Measurements from ENCODE around the gene CDH4. TPM values are rescaled to one million over a fixed set of nuclear protein-coding genes. Genes with fewer than 3 reads are reported as not detected.

CDH4 gene
- total and polyA plus RNA-seq, 9 of the 15 experiments (the other 6 are each of a cell fraction or from before 2014, with no cell fraction given) = 0.04 TPM; not detected in 8

GRCh38 chr20:61801428-61801827 is 549.4 kb downstream of the CDH4 start:
- Histone ChIP-seq H3K4me2 (ENCODE audit: insufficient read depth, low read length) (no peak overlapping the region), H3K4me1 (replicated peaks in 1 of 2; ENCODE audit: control insufficient read depth in 2 of 2, insufficient read depth in 2 of 2, low read length in 2 of 2) (peaks cover 0 to 8% of the 10 kb centered on the region in 2 experiments; a peak in 1 of 5 replicates), H3K79me2 (ENCODE audit: control insufficient read depth, insufficient read depth, low read length) (no peaks in the 10 kb centered on the region), H4K20me1 (replicated peaks; ENCODE audit: control insufficient read depth, insufficient read depth, low read length) (peaks cover 20% of the 10 kb centered on the region; the same call in 1 of the 2 replicates), H3K27ac (ENCODE audit: extremely low read depth, low read depth, low read length) (no peak overlapping the region), H3K4me3 (no peak overlapping the region), H3K9ac (ENCODE audit: insufficient read depth in 1 of 2, low read depth in 2 of 2, low read length in 2 of 2) (no peak overlapping the region), H3K27me3 (ENCODE audit: control insufficient read depth in 2 of 2, insufficient read depth in 2 of 2, low read length in 2 of 2) (peaks cover 45 to 90% of the 10 kb centered on the region in 2 experiments), H3K36me3 (ENCODE audit: control insufficient read depth, insufficient read depth, low read length) (no peaks in the 10 kb centered on the region), H3K9me3 (replicated peaks; ENCODE audit: control insufficient read depth, insufficient read depth, low read depth, low read length) (no peaks in the 10 kb centered on the region), H2AFZ (ENCODE audit: low read depth, low read length) (no peak overlapping the region), H3K9me1 (ENCODE audit: control insufficient read depth, insufficient read depth, low read length) (no peaks in the 10 kb centered on the region)
- POLR2A ChIA-PET = no interaction called here
- BruUV-seq (replicated peaks) = no TSS peak
- FAIRE-seq (no peak), ATAC-seq (no peak), DNase-seq (ENCODE audit: extremely low read depth in 1 of 4, low spot score in 3 of 4) (no peak)
- WGBS (ENCODE audit: insufficient coverage, low coverage, missing lambda C conversion rate) = 0% methylated on average over 4 of the region's 4 CpGs
- in situ Hi-C loops (cut with MboI) (no loop called here), intact Hi-C loops (cut with micrococcal nuclease) (no loop called here)
- CTCF ChIA-PET (ENCODE audit: low intra/inter-chr PET ratio) = no interaction called here
- TF ChIP-seq MXI1 (IDR thresholded peaks at IDR 0.05; ENCODE audit: low read depth, low read length) (no peak), GABPA (tag; conservative IDR thresholded peaks at IDR 0.05; ENCODE audit: low read depth) (no peak), ZNF408 (CRISPR knock-in tag; IDR thresholded peaks at IDR 0.05; ENCODE audit: low read depth) (no peak), FOXA3 (CRISPR knock-in tag; conservative IDR thresholded peaks at IDR 0.05 in 1 of 2, IDR thresholded peaks at IDR 0.05 in 1 of 2) (no peak), MBD1 (CRISPR knock-in tag; IDR thresholded peaks at IDR 0.05) (no peak), MED1 (CRISPR knock-in tag; IDR thresholded peaks at IDR 0.05; ENCODE audit: borderline replicate concordance) (no peak), ZFP91 (CRISPR knock-in tag; IDR thresholded peaks at IDR 0.05) (no peak), ZHX1 (conservative IDR thresholded peaks at IDR 0.05; ENCODE audit: low read length) (no peak), ZNF324 (CRISPR knock-in tag; IDR thresholded peaks at IDR 0.05) (no peak)
